NCI-H226 (cell line): Measurements from ENCODE around the gene OBSCN.
"Not testable (repeated sequence)": the region's sequence is repeated elsewhere in the genome, so short reads cannot be mapped to it uniquely, and the experiment has no call there.

Experiments used
- DNase-seq: peaks from one replicate; pipeline ENCODE4 v3.0.0-alpha.2; 2015

The OBSCN gene

DNA sequence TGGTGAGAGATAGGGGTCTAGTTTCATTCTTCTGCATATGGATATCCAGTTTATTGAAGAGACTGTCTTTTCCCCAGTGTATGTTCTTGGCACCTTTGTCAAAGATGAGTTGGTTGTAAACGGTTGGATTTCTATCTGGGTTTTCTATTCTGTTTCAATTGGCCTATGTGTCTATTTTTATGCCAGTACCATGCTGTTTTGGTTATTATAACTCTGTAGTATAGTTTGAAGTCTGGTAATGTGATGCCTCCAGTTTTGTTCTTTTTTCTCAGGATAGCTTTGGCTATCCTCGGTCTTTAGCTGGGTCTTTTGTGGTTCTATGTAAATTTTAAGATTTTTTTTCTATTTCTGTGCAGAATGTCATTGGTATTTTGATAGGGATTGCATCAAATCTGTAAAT lies 19.6 kb upstream of the OBSCN start:
- not testable (repeated sequence) for DNase-seq

DNA sequence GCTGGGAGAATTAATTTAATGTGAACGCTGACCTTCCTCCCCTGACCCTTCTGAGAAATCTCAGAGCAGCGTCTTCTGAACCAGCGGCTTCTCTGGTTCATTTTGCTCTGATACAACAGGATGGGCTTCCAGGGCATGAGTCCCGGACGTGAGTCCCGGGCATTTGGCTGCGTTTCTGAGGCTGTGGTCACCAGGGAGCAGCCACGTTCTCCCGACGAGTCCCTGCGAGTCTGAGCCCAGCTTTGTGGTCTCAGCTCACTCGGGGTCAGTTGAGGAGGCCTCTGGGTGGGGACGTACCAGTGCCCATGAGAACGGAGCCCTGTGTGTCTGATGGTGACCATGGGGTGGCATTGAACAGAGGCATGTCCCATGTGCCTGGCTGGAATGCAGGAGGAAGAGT lies 17.7 kb upstream of the OBSCN start:
- no peak for DNase-seq

- DNase-seq: no peak
Measured at GRCh38 chr1:228190778-228191177, 17.1 kb upstream of the OBSCN start.

- DNase-seq: no peak
Measured at GRCh38 chr1:228194436-228194835, 13.4 kb upstream of the OBSCN start.

DNA sequence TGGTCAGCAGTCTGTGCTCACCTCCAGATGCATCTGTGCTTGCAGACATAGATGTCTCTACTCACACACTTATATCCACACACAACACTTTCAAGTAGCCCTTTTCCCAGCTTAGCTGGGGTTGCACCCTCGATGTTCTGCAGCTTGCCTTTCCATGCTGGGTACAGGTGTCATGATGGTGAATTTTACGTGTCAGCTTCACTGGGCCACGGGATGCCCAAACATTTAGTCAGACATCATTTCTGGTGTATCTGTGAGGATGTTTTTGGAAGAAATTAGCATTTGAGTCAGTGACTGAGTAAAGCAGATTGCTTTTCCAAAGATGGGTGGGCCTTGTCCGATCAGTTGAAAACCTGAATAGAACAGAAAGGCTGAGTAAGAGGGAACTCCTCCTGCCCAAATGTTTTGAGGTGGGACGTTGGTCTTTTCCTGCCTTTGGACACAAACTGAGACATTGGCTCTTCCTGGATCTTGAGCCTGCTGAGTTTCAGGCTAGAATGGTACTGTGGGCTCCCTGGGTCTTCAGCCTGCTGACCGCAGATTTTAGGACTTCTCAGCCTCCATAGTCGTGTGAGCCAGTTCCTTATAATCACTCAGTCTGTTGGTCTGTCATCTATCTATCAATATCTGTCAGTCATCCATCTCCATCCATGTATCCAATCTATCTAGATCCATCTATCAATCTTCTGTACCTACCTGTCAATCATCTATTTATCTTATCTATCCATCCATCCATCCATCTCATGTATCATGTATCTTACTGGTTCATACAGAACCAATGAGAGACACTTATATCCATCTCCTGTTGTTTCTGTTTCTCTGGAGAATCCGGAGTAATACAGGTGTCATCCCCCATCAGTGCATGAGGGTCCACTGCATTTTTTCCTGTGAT lies 12.7 kb upstream of the OBSCN start:
- no peak for DNase-seq

DNA sequence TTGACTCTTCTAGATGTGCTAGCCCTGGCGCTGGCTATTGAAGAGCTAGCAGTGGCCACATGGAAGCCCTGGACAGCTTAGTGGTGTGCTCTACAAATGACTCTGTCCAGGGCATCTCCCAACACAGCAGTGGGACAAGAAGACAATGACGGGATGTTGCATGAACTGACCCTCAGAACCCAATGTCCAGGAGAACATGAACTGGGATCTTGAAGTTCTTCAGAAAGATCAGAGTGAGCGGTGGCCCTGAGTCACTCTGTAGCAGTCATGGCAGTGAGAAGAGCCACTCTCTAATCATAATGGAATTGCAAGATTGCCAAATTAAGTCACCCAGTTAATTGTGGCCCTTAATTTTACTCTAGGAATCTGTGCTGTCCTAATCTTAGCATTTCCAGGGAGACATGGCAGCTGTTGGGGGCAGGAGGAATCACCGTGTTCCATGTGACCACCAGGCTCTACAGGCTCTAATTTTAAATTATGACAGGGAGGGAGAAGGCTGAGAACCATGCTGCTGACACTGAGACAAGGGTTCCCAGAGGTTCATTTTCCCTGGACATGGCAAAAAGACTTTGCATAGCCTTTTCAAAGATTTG lies 10.2 kb upstream of the OBSCN start:
- DNase-seq: no peak

DNA sequence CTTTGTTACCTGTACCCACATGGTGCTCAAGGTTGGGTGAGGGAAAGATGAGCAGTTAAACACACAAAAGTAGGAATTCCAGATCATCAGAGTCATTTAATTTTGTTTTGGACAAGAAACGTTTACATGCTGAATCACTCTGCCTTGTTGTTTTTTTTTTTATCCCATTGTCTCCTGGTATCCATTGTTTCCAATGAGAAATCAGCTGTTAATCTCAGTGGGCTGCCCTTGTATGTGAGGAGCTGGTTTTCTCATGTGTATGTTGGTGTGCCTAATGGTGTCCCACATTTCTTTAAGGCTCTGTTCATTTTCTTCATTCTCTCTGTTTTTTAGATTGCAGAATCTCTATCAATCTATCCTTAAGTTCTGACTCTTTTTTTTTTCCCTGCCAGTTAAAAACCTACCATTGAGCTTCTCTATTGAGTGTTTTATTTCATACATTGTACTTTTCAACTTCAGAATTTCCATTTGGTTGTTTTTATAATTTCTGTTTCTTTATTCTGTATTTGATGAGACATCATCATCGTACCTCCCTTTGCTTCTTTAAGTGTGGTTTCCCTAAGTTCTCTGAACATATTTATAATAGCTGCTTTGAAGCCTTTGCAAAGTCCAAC lies 8.8 kb upstream of the OBSCN start:
- DNase-seq: peak; percentile 9

DNA sequence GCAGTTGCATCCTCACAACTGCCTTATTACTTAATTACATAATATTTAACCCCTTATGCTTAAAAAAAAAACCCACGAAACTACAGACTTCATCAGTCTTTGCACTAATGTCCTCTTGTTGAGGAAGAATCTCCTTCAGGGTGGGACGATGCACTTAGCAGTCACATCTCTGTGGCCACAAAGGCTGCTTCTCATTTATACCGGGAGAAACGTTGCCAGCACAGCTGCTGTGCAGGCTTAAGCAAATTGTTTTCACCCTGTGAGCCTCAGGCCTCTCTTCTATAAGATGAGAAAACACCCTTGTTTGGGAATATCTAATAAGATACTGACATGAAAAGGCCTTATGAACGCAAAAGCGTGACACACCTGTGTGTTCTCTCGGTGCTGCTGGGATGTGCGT lies 2.9 kb upstream of the OBSCN start:
- DNase-seq: no peak

DNA sequence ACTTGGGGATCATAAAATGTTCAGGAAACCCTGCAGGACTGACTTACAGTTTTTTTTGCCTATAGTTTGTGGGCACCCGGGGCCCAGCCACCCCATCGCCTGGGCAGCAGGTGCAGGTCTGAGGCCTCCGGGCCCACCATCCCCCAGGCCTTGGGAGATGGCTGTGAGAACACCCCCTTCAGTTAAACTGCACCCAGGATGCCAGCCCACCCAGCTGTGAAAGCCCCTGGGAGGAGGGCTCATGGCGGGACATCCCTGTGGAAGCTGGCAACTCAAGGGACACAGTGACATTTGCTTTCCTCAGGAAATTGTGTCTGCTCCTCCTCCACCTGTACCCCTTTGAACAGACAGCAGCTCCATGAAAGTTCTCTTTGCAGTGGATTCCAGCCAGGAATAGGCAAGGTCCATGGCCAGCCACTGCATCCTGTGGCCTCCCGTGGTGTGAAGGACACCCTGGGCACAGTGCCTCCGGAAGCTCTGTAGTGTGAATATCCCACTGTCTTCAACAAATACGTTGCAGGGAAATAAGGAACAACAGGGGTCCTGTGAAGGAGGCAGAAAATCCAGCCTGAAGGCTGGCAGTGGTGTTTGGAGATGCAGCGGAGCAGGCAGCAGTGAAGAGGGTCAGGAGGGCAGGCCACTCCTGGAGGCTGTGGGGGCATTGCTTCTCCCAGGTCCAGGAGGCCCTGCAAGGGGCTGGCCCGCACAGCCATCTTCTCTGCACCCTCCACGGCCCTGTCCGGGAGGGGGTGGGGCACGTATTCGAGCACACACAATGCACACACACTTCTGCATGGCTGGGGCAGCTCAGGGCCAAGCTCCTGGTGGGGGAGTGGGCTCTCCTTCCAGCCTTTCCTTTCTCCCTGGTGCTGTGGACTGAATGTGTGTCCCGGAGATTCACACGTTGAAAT lies 2.1 kb upstream of the OBSCN start:
- no peak for DNase-seq

DNA sequence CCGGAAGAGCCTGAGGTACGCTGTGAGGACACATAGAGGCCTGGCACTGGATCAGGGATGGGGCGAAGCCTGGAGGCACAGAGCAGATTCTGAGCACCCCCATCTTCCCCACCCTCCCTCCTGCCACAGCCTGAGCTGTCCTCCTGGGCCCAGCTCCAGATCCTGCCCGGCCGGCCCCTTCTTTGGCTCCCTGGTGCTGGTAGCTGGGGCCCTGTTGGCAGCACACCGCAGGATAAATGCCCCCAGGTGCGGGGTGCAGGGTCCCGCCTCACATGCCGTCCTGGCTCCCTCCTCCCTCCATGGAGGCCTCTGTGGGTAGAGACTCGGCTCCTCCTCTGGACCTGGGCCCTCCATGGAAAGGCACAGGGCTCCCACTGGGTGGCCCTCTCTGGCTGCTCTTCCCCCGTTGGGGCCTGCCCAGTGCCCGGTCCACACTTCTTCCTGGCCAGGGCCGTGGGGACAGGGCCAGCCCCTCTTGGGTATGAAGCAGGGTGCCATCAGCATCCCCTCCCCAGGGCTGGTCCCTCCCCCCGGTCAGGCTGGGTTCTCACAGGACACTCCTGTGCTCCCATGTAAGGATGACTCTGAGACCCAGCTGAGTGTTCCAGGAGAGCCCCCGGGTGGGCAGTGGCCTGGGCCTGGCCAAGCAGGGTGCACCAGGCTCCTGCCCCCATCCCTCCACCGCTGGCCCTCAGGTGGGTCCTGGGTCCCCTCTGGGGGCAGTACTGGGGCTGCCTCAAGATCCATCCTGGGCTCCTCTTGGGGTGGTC lies 1.1 kb upstream of the OBSCN start:
- DNase-seq: no peak

GRCh38 chr1:228207381-228207810 lies 448 bp upstream of the OBSCN start:
- no peak for DNase-seq

- no peak for DNase-seq
Measured at GRCh38 chr1:228208831-228209551, 1.1 kb downstream of the OBSCN start.

- no peak for DNase-seq
Measured at GRCh38 chr1:228209657-228210056, 1.8 kb downstream of the OBSCN start.

- peak; percentile 60 for DNase-seq
Measured at GRCh38 chr1:228210076-228210651, 2.3 kb downstream of the OBSCN start.

DNA sequence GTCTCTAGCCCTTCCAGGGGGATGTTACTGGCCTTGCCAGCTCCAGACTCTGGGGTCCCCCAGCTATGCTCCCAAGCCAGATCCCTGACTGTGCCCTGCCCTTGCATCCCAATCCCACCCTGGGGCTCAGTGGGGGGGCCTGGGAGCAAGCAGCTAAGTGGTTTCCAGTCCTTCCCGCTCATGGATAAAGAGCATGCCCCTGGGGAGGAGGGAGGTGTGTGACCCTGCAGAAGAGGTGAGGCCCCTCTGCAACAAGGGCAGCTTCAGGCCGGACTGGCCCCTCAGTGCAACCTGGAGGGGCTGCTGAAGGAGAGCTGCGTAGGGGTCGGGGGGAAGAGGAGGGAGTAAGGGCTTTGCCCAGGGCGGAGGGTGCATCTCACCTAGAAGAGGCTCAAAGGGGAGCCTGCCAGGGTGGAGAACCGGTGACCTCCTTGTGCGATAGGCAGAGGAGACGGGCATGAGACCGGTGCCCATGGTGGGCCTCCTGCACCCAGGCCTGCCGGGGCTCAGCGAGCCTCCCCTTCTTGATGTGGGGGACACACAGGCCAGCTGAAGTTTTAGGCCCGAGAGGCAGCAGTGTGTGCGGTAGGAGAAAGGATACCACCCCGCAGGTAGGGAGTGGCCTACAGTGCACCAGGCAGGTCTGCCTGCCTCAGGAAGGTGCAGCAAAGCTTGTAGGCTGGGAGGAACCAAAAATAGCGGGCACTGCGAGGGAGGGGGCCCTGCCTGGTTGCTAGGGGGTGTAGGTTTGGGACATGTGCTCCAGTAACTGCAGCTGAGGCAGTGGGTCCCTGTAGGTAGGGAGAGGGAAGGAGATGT lies 3.1 kb downstream of the OBSCN start:
- no peak for DNase-seq

DNA sequence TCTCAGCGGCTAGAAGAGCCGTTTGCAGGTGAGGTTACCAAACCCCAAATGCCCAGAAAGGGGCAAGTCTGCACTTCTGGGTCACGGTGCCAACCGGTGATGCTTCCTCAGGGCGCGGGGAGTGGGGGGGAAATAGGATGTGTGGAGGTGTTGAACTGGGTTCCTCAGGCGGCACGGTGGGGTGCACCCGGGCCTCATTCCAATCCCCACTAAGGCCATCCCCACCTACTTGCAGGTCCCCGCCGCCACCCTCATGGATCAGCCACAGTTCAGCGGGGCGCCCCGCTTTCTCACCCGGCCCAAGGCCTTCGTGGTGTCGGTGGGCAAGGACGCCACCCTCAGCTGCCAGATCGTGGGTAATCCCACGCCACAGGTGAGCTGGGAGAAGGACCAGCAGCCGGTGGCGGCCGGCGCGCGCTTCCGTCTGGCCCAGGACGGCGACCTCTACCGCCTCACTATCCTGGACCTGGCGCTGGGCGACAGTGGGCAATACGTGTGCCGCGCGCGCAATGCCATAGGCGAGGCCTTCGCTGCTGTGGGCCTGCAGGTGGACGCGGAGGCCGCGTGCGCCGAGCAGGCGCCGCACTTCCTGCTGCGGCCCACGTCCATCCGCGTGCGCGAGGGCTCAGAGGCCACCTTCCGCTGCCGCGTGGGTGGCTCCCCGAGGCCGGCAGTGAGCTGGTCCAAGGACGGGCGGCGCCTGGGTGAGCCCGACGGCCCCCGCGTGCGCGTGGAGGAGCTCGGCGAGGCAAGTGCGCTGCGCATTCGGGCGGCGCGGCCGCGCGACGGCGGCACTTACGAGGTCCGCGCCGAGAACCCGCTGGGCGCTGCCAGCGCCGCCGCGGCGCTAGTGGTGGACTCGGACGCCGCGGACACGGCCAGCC lies 3.9 kb downstream of the OBSCN start:
- DNase-seq: no peak

- no peak for DNase-seq
Measured at GRCh38 chr1:228212415-228212965, 4.6 kb downstream of the OBSCN start.

DNA sequence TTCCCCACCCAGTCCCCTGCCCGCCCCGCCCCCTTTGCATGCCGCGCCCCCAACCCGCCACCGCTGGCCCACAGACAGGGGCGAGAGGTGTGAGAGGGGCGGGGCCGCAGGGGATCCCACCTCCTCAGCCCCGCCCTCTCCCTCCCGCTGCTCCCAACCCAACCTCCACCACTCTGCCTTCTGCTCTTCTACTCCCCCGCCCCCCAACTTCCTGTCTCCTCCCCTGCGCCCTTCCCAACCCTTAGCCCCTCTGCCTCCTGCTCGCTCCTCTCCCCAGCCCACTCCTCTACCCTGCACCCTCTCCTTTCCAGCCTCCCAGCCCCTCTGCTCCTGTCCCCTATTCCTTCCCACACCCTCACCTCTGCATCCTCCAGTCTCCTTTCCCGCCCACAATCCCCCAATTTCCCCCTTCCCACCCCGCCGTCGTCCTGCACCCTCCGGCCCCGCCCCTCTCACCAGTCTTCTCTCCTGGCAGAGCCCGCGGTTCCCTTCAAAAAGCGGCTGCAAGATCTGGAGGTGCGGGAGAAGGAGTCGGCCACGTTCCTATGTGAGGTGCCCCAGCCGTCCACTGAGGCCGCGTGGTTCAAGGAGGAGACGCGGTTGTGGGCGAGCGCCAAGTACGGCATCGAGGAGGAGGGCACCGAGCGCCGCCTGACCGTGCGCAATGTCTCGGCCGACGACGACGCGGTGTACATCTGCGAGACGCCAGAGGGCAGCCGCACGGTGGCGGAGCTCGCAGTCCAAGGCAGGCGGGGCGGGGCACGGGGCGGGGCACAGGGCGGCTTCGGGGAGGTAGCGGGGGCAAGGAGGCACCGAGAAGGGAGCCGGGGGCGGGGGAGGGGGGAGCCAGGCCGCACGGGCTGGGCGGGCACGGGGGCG lies 5.4 kb downstream of the OBSCN start:
- peak; percentile 67 for DNase-seq
